LNCAP (cell line): Measurements from ENCODE around the gene SPOCK3.

ENCODE experiments used
- TF ChIP-seq, protein P1 (sequence below): fragments of 450-650 bp; IDR thresholded peaks from 2 replicates; pipeline ENCODE4 v1.5.1; 2017; ENCODE audit warnings: mild to moderate bottlenecking

The SPOCK3 gene

GRCh38 chr4:167034983-167035382, 199.3 kb downstream of the SPOCK3 start:
- TF ChIP-seq, protein P1, sequence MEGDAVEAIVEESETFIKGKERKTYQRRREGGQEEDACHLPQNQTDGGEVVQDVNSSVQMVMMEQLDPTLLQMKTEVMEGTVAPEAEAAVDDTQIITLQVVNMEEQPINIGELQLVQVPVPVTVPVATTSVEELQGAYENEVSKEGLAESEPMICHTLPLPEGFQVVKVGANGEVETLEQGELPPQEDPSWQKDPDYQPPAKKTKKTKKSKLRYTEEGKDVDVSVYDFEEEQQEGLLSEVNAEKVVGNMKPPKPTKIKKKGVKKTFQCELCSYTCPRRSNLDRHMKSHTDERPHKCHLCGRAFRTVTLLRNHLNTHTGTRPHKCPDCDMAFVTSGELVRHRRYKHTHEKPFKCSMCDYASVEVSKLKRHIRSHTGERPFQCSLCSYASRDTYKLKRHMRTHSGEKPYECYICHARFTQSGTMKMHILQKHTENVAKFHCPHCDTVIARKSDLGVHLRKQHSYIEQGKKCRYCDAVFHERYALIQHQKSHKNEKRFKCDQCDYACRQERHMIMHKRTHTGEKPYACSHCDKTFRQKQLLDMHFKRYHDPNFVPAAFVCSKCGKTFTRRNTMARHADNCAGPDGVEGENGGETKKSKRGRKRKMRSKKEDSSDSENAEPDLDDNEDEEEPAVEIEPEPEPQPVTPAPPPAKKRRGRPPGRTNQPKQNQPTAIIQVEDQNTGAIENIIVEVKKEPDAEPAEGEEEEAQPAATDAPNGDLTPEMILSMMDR = no peak

- TF ChIP-seq, protein P1 = no peak
Observed at GRCh38 chr4:167032871-167033270, 201.4 kb downstream of the SPOCK3 start.

DNA sequence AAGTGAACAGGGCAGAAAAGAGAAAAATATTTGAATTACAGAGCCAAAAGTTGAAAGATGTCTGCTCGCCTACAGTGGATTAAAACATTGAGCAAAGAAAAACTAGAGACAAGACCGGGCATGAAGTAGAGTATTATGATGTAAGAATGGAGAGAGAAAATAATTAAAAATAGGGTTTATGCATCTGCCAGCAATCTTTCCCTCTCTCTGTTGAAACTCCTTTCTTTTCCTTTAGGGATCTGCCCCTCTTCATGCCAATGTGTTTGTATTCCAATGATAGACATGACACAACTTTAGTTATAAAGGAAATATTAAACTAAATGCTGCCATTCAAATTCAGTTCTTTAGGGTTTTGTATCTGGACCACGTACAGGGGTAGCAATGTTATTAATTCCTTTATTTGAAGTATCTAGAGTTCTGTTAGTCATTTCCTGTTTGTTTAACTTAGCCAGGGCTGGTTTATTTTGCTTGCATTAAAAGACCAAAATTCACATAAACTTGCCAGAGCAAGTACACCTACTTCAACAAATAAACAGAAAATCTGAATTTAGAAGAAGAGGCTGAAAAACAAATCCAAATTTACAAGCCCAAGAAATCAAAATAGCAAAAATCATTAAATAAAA, 202.6 kb downstream of the SPOCK3 start:
- TF ChIP-seq, protein P1 = no peak

GRCh38 chr4:167028976-167029375, 205.3 kb downstream of the SPOCK3 start:
- TF ChIP-seq, protein P1 = no peak

GRCh38 chr4:167025670-167026069, 208.6 kb downstream of the SPOCK3 start:
- TF ChIP-seq, protein P1 = no peak

- TF ChIP-seq, protein P1 = no peak
Observed at GRCh38 chr4:167023364-167023925, 210.8 kb downstream of the SPOCK3 start.

- TF ChIP-seq, protein P1 = peak; percentile 57
Observed at GRCh38 chr4:167021545-167022155, 212.6 kb downstream of the SPOCK3 start.
